K562 (cell line): ENCODE data around the gene LAG3. TPM values are rescaled to one million over a fixed set of nuclear protein-coding genes. Genes with fewer than 3 reads are reported as not detected.

Experiments
- BCOR ChIP-seq: fragments of 450-650 bp; IDR thresholded peaks from 2 replicates; pipeline ENCODE4 v1.6.1; 2016
- BRF2 ChIP-seq: IDR thresholded peaks from 3 replicates; pipeline ENCODE4 v1.6.1; 2011; ENCODE audit warnings: borderline replicate concordance, mild to moderate bottlenecking; ENCODE audit not compliant: insufficient read length, insufficient read depth
- E2F6 ChIP-seq, 2 experiments: IDR thresholded peaks; 2 replicates each; pipeline ENCODE4 v1.6.1; 2011; ENCODE audit warnings: borderline replicate concordance in 1 of 2, control low read depth in 1 of 2, low read depth in 1 of 2, low read length in 1 of 2, mild to moderate bottlenecking in 1 of 2, mixed read lengths in 1 of 2, moderate library complexity in 1 of 2; ENCODE audit not compliant: insufficient read depth in 1 of 2, insufficient read length in 1 of 2, poor library complexity in 1 of 2, severe bottlenecking in 1 of 2; ENCODE audit errors: extremely low read depth in 1 of 2
- EGR1 ChIP-seq: fragments of 450-650 bp; conservative IDR thresholded peaks from 2 replicates; pipeline ENCODE4 v1.6.1; 2017; ENCODE audit warnings: mild to moderate bottlenecking
- EP300 ChIP-seq: IDR thresholded peaks from 2 replicates; pipeline ENCODE4 v1.6.1; 2012; ENCODE audit warnings: low read length, improper control_type of control experiment
- FOSL1 ChIP-seq: fragments of 200-800 bp; sonication (Bioruptor generic); conservative IDR thresholded peaks from 2 replicates; pipeline ENCODE4 v1.6.1; 2016; ENCODE audit warnings: missing genetic modification characterization, missing compliant biosample characterization
- HCFC1 ChIP-seq: IDR thresholded peaks from 2 replicates; pipeline ENCODE4 v1.6.1; 2012; ENCODE audit warnings: low read depth, low read length, improper control_type of control experiment
- HMGN3 ChIP-seq: IDR thresholded peaks from 2 replicates; pipeline ENCODE4 v1.6.1; 2011; ENCODE audit warnings: borderline replicate concordance, low read depth, mild to moderate bottlenecking, mixed read lengths, low read length; ENCODE audit not compliant: insufficient read length; ENCODE audit errors: extremely low read depth
- MIER1 ChIP-seq: fragments of 450-650 bp; IDR thresholded peaks from 2 replicates; pipeline ENCODE4 v1.6.1; 2016; ENCODE audit warnings: antibody characterized with exemption, mild to moderate bottlenecking, low read depth
- MLLT1 ChIP-seq, 2 experiments: fragments of 450-650 bp; IDR thresholded peaks; 2 replicates each; pipeline ENCODE4 v1.6.1; 2016
- PHF21A ChIP-seq: fragments of 450-650 bp; IDR thresholded peaks from 2 replicates; pipeline ENCODE4 v1.6.1; 2017; ENCODE audit warnings: low read depth, borderline replicate concordance
- POLR2A ChIP-seq: fragments of 450-650 bp; conservative IDR thresholded peaks from 2 replicates; pipeline ENCODE4 v1.6.1; 2016
- POLR2H ChIP-seq: IDR thresholded peaks from 2 replicates; pipeline ENCODE4 v1.6.1; 2016; ENCODE audit warnings: missing genetic modification characterization, low read depth, mild to moderate bottlenecking, control low read depth, missing compliant biosample characterization, moderate library complexity
- PREB ChIP-seq: sonication (generic); formaldehyde crosslinking; IDR thresholded peaks from 2 replicates; pipeline ENCODE4 v1.8.1; 2023; ENCODE audit warnings: mild to moderate bottlenecking, missing genetic modification reagents
- RBBP5 ChIP-seq: fragments of 200-600 bp; sonication (generic); IDR thresholded peaks from 2 replicates; pipeline ENCODE4 v1.6.1; 2012; ENCODE audit warnings: borderline replicate concordance, mild to moderate bottlenecking, low read length, control low read depth, inconsistent platforms; ENCODE audit not compliant: insufficient read depth, poor library complexity, severe bottlenecking
- SAFB2 ChIP-seq: fragments of 200-400 bp; formaldehyde crosslinking; IDR thresholded peaks from 2 replicates; pipeline ENCODE4 v1.6.1; 2018; ENCODE audit warnings: borderline replicate concordance, low read length, low read depth, moderate library complexity; ENCODE audit not compliant: severe bottlenecking
- SMARCE1 ChIP-seq: fragments of 450-650 bp; IDR thresholded peaks from 2 replicates; pipeline ENCODE4 v1.7.1; 2016; ENCODE audit warnings: mild to moderate bottlenecking
- ZBTB1 ChIP-seq: sonication (generic); formaldehyde crosslinking; IDR thresholded peaks from 2 replicates; pipeline ENCODE4 v1.8.1; 2023; ENCODE audit warnings: missing genetic modification reagents, low read depth, mild to moderate bottlenecking, borderline replicate concordance
- ZBTB7A ChIP-seq: IDR thresholded peaks from 2 replicates; pipeline ENCODE4 v1.6.1; 2011; ENCODE audit warnings: low read depth, mild to moderate bottlenecking, low read length, moderate library complexity, borderline replicate concordance; ENCODE audit not compliant: control insufficient read depth
- ZNF384 ChIP-seq: IDR thresholded peaks from 2 replicates; pipeline ENCODE4 v1.6.1; 2012; ENCODE audit warnings: low read depth, low read length, improper control_type of control experiment
- ZNF766 ChIP-seq: fragments of 200-800 bp; sonication (Bioruptor generic); conservative IDR thresholded peaks from 2 replicates; pipeline ENCODE4 v1.6.1; 2016; ENCODE audit warnings: missing genetic modification characterization, missing compliant biosample characterization
- ZNF780A ChIP-seq: fragments of 250-450 bp; sonication (Bioruptor Pico); IDR thresholded peaks from 2 replicates; pipeline ENCODE4 v1.5.0; 2021; ENCODE audit warnings: mild to moderate bottlenecking
- polyA plus RNA-seq, 8 experiments: library from polyadenylated mRNA; depleted of rRNA in 4 of 8; stranded (reverse) in 5 of 8; unstranded in 3 of 8; fragments of >200 nt; fragmentation: Nextera tagmentation in 2 of 8; fragmentation: Illumina TruSeq in 1 of 8; extraction: Ambion mirVana in 2 of 8; extraction: Trizol in 1 of 8; gene quantifications; 2 replicates each; pipeline versions ENCODE4 v1.2.1 to v1.2.3, GENCODE V29; 2011 to 2014; ENCODE audit warnings: inconsistent platforms in 1 of 8, missing spikeins in 1 of 8
- total RNA-seq, 7 experiments: library from RNA; depleted of rRNA in 6 of 7; stranded (reverse); fragments of >200 nt in 6 of 7; fragmentation: Illumina TruSeq in 2 of 7; extraction: Trizol in 2 of 7; gene quantifications; 2 replicates each; pipeline versions ENCODE4 v1.2.1 to v1.2.3, GENCODE V29; 2011 to 2021; ENCODE audit warnings: low replicate concordance in 1 of 7

The LAG3 gene
- total and polyA plus RNA-seq, 9 of the 15 experiments (the other 6 are each of a cell fraction or from before 2014, with no cell fraction given), result 0.07 to 0.66 (median 0.09) TPM; not detected in 1

- TF ChIP-seq SAFB2 (no peak), EGR1 (peak; percentile 94), MLLT1 (IDR thresholded peaks at IDR 0.05) (peak in 1 of 2 experiments; percentile 67; a peak in 2 of 4 replicates), FOSL1 (tag) (no peak; the same call in 1 of the 2 replicates), HMGN3 (peak; percentile 44), POLR2H (tag) (peak; percentile 64; the same call in 1 of the 2 replicates), RBBP5 (peak; percentile 48), BCOR (0 out of 2 replicates have a peak, but pooled peaks have one; percentile 18), POLR2A (peak; percentile 63; the same call in 1 of the 2 replicates), PHF21A (0 out of 2 replicates have a peak, but pooled peaks have one; percentile 57), BRF2 (no peak), SMARCE1 (0 out of 2 replicates have a peak, but pooled peaks have one; percentile 1), MIER1 (no peak), ZNF384 (no peak), PREB (no peak), ZBTB1 (CRISPR knock-in tag) (peak; percentile 89), HCFC1 (no peak), ZNF780A (CRISPR knock-in tag) (no peak), ZBTB7A (peak; percentile 80; the same call in 1 of the 2 replicates), ZNF766 (CRISPR knock-in tag) (0 out of 2 replicates have a peak, but pooled peaks have one; percentile 13), E2F6 (IDR thresholded peaks at IDR 0.05; ENCODE audit: borderline replicate concordance in 1 of 2, extremely low read depth in 1 of 2, insufficient read depth in 1 of 2, insufficient read length in 1 of 2, low read depth in 1 of 2, low read length in 1 of 2, poor library complexity in 1 of 2, severe bottlenecking in 1 of 2) (peak in 1 of 2 experiments; percentile 8), EP300 (no peak)
These were observed 6.4 kb upstream of the LAG3 start, which contains the start of gene PTMS (continued) for GRCh38 chr12:6765634-6766581.
